Panc1 (cell line): ENCODE data around the gene SUDS3. TPM values are rescaled to one million over a fixed set of nuclear protein-coding genes. Genes with fewer than 3 reads are reported as not detected.

Source experiments
- ATAC-seq: fragments of 200-7000 bp; cut with Tn5 transposase; 2 replicates; pipeline ENCODE4 v1.9.1; 2020; ENCODE audit warnings: mild to moderate bottlenecking, moderate library complexity
- BruUV-seq: library from RNA; stranded (reverse); fragments of 400-500 nt; replicated peaks from 2 replicates; lab custom pipeline; 2021; lab: Mats Ljungman, UMichigan
- CTCF ChIA-PET: fragments of 300-600 bp; sonication (Branson Sonifier 250); formaldehyde crosslinking; loops from one replicate; lab custom pipeline; 2022; ENCODE audit warnings: antibody characterized with exemption; lab: Charles Lee
- POLR2A ChIA-PET: fragments of 300-600 bp; sonication (Branson Sonifier 250); formaldehyde crosslinking; loops from one replicate; lab custom pipeline; 2022; ENCODE audit warnings: antibody characterized with exemption; lab: Charles Lee
- DNase-seq: peaks from one replicate; pipeline ENCODE4 v3.0.0-alpha.2; 2010; ENCODE audit warnings: low read depth, low spot score
- H3K27ac ChIP-seq: 2 replicates; pipeline ENCODE4 v1.5.1; 2011; ENCODE audit warnings: mild to moderate bottlenecking, low read length, inconsistent platforms
- H3K27me3 ChIP-seq: fragments of 200-500 bp; sonication (Bioruptor generic); 2 replicates; pipeline ENCODE4 v1.6.0; 2014; ENCODE audit warnings: low read length, inconsistent platforms; ENCODE audit not compliant: control insufficient read depth, insufficient read depth
- H3K36me3 ChIP-seq: fragments of 200-500 bp; sonication (Bioruptor generic); 2 replicates; pipeline ENCODE4 v1.5.1; 2014; ENCODE audit warnings: inconsistent platforms, mild to moderate bottlenecking, low read length, moderate library complexity; ENCODE audit not compliant: control insufficient read depth, insufficient read depth
- H3K4me1 ChIP-seq: 2 replicates; pipeline ENCODE4 v1.5.1; 2011; ENCODE audit warnings: inconsistent platforms, mild to moderate bottlenecking, low read length, moderate library complexity; ENCODE audit not compliant: control insufficient read depth, insufficient read depth
- H3K4me3 ChIP-seq, 2 experiments: 2 replicates each; pipeline ENCODE4 v1.5.1; 2011 to 2012; ENCODE audit warnings: low read depth in 2 of 2, low read length in 2 of 2, mild to moderate bottlenecking in 2 of 2, inconsistent platforms in 1 of 2, moderate library complexity in 1 of 2
- H3K9me3 ChIP-seq: fragments of 200-500 bp; sonication (Bioruptor generic); 2 replicates; pipeline ENCODE4 v1.5.1; 2014; ENCODE audit warnings: low read depth, mild to moderate bottlenecking, inconsistent platforms, low read length, moderate library complexity; ENCODE audit not compliant: control insufficient read depth, insufficient read depth
- POLR2AphosphoS5 ChIP-seq: IDR thresholded peaks from 2 replicates; pipeline ENCODE4 v1.6.1; 2012; ENCODE audit warnings: mild to moderate bottlenecking, low read depth, low read length, moderate library complexity
- SIN3A ChIP-seq: IDR thresholded peaks from 2 replicates; pipeline ENCODE4 v1.6.1; 2012; ENCODE audit warnings: low read depth, mild to moderate bottlenecking, low read length, moderate library complexity, borderline replicate concordance; ENCODE audit not compliant: insufficient read depth
- TCF7L2 ChIP-seq: IDR thresholded peaks from 2 replicates; pipeline ENCODE4 v1.6.1; 2011; ENCODE audit warnings: mild to moderate bottlenecking, low read depth, low read length, inconsistent platforms
- in situ Hi-C: cut with HindIII; loops from 2 replicates; pipeline ENCODE4 v1.10.0; 2016; ENCODE audit warnings: low sequenced_read_pairs, low pct_unique_long_range_greater_than_20kb
- intact Hi-C: fragments of 100-400 bp; cut with micrococcal nuclease; formaldehyde crosslinking; loops from one replicate; pipeline ENCODE4 v1.10.0; 2022; ENCODE audit not compliant: unreplicated experiment
- total RNA-seq: library from RNA; stranded (reverse); gene quantifications from one replicate; pipeline ENCODE4 v1.2.1, GENCODE V29; 2021; ENCODE audit not compliant: unreplicated experiment
- TF ChIP-seq, protein P1 (sequence below), 2 experiments: IDR thresholded peaks; 2 replicates each; pipeline ENCODE4 v1.6.1; 2011 to 2012; ENCODE audit warnings: low read depth in 2 of 2, control low read depth in 1 of 2, low read length in 1 of 2, mild to moderate bottlenecking in 1 of 2, moderate library complexity in 1 of 2; ENCODE audit not compliant: insufficient read depth in 1 of 2
- TF ChIP-seq, protein P2 (sequence below): fragments of 450-650 bp; IDR thresholded peaks from 2 replicates; pipeline ENCODE4 v1.5.1; 2017; ENCODE audit warnings: mild to moderate bottlenecking

Gene SUDS3
- total RNA-seq, 1 experiment from 2014 or later: 37.4 TPM

DNA sequence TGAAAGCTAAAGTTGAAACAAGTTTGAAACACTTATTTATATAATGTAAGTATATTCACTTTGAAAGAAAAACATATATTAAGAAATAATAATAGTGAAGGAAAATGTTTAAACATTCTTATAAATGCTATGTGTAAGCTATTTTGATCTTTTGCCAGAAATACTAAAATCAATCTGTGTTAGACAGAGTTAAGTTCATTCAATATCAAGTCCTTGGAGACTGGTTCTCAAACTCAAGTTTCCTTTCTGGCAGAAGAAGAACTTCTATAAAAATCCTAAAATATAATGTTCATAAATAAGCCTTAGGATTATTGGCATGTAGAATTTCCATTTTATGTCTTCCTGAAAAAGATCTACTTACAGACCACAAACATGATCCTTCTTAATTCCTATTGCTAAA is 49.0 kb upstream of the SUDS3 start:
- DNase-seq (no peak), ATAC-seq (no peak)
- in situ Hi-C loops (no loop called here), intact Hi-C loops (no loop called here)
- no peaks in the 10 kb centered on the region for H3K36me3 ChIP-seq
- ChIA-PET CTCF (no interaction called here), POLR2A (no interaction called here)
- TF ChIP-seq, protein P1, sequence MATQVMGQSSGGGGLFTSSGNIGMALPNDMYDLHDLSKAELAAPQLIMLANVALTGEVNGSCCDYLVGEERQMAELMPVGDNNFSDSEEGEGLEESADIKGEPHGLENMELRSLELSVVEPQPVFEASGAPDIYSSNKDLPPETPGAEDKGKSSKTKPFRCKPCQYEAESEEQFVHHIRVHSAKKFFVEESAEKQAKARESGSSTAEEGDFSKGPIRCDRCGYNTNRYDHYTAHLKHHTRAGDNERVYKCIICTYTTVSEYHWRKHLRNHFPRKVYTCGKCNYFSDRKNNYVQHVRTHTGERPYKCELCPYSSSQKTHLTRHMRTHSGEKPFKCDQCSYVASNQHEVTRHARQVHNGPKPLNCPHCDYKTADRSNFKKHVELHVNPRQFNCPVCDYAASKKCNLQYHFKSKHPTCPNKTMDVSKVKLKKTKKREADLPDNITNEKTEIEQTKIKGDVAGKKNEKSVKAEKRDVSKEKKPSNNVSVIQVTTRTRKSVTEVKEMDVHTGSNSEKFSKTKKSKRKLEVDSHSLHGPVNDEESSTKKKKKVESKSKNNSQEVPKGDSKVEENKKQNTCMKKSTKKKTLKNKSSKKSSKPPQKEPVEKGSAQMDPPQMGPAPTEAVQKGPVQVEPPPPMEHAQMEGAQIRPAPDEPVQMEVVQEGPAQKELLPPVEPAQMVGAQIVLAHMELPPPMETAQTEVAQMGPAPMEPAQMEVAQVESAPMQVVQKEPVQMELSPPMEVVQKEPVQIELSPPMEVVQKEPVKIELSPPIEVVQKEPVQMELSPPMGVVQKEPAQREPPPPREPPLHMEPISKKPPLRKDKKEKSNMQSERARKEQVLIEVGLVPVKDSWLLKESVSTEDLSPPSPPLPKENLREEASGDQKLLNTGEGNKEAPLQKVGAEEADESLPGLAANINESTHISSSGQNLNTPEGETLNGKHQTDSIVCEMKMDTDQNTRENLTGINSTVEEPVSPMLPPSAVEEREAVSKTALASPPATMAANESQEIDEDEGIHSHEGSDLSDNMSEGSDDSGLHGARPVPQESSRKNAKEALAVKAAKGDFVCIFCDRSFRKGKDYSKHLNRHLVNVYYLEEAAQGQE (IDR thresholded peaks at IDR 0.05; ENCODE audit: insufficient read depth in 1 of 2, low read depth in 2 of 2, low read length in 1 of 2): no peak
- TF ChIP-seq, protein P2, sequence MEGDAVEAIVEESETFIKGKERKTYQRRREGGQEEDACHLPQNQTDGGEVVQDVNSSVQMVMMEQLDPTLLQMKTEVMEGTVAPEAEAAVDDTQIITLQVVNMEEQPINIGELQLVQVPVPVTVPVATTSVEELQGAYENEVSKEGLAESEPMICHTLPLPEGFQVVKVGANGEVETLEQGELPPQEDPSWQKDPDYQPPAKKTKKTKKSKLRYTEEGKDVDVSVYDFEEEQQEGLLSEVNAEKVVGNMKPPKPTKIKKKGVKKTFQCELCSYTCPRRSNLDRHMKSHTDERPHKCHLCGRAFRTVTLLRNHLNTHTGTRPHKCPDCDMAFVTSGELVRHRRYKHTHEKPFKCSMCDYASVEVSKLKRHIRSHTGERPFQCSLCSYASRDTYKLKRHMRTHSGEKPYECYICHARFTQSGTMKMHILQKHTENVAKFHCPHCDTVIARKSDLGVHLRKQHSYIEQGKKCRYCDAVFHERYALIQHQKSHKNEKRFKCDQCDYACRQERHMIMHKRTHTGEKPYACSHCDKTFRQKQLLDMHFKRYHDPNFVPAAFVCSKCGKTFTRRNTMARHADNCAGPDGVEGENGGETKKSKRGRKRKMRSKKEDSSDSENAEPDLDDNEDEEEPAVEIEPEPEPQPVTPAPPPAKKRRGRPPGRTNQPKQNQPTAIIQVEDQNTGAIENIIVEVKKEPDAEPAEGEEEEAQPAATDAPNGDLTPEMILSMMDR: no peak
- TF ChIP-seq POLR2AphosphoS5 (no peak), TCF7L2 (no peak), SIN3A (no peak)
- no peak overlapping the region for H3K27ac ChIP-seq
- no peaks in the 10 kb centered on the region for H3K27me3 ChIP-seq
- BruUV-seq: no TSS peak
- H3K9me3 ChIP-seq: no peaks in the 10 kb centered on the region
- H3K4me3 ChIP-seq: no peak overlapping the region
- peaks cover 5% of the 10 kb centered on the region; the same call in 1 of the 2 replicates for H3K4me1 ChIP-seq

DNA sequence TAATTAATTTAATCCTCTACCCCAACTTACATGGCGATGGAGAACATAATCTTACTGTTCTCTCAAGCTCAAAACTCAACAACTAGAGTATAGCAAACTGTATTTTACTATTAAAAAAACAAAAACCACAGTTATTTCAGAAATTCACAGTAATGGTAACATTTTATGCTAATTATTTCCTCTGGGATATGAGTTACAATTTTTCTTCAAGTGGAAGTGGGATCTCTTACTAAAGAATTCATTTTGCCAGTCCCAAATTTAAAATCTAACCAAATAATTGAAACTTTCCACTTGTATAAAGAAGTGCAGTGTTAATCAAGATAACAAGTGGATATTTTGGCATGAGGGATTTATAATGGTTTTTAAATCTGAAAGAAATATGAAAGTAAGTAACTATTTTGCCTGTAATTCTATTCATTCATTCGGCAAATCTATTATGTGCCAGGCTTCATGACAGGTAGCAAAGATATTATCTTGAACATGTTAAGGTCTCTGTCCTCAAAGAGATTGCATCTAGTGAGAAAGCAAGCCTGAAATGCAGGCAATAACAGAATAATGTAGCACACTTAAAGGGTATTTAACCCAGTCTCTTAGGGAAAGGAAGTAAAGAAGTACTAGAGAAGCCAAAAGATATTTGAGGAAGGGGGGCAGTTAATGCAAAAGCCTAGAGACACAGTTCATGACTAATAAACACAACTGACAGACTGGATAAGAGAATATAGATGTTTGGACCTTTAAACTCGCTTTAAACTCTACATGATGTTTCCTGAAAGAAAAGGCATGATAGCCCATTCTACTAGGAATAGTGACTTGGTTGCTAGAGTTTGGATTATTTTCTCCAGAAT is 47.6 kb upstream of the SUDS3 start:
- no TSS peak for BruUV-seq
- in situ Hi-C loops: no loop called here
- TF ChIP-seq POLR2AphosphoS5 (no peak), TCF7L2 (no peak), SIN3A (no peak)
- TF ChIP-seq, protein P2: no peak
- TF ChIP-seq, protein P1 (IDR thresholded peaks at IDR 0.05; ENCODE audit: insufficient read depth in 1 of 2, low read depth in 2 of 2, low read length in 1 of 2): no peak
- H3K36me3 ChIP-seq: no peaks in the 10 kb centered on the region
- intact Hi-C loops: no loop called here
- no peak overlapping the region for H3K4me3 ChIP-seq
- no peaks in the 10 kb centered on the region for H3K27me3 ChIP-seq
- no peak overlapping the region for H3K27ac ChIP-seq
- peaks cover 5% of the 10 kb centered on the region; the same call in 1 of the 2 replicates for H3K4me1 ChIP-seq
- no peak for DNase-seq
- no peak for ATAC-seq
- ChIA-PET CTCF (no interaction called here), POLR2A (no interaction called here)
- H3K9me3 ChIP-seq: no peaks in the 10 kb centered on the region
